HG03520 (cell line): ENCODE measurements around the gene ODF2L.
"Not testable (repeated sequence)": the region's sequence is repeated elsewhere in the genome, so short reads cannot be mapped to it uniquely, and the experiment has no call there.

ENCODE experiments used
- ATAC-seq: cut with Tn5 transposase; IDR thresholded peaks from one replicate; pipeline ENCODE4 v1.9.1; 2021; ENCODE audit warnings: mild to moderate bottlenecking, moderate library complexity; ENCODE audit not compliant: unreplicated experiment

The ODF2L gene

GRCh38 chr1:86387916-86388627 is 8.1 kb downstream of the ODF2L start:
- no peak for ATAC-seq

- ATAC-seq: no peak
Measured at GRCh38 chr1:86382878-86383277, 13.2 kb downstream of the ODF2L start.

- no peak for ATAC-seq
Measured at GRCh38 chr1:86381223-86381622, 14.9 kb downstream of the ODF2L start.

- peak; percentile 67 for ATAC-seq
Measured at GRCh38 chr1:86380257-86380861, 15.8 kb downstream of the ODF2L start.

- no peak for ATAC-seq
Measured at GRCh38 chr1:86378813-86379212, 17.3 kb downstream of the ODF2L start.

- ATAC-seq: no peak
Measured at GRCh38 chr1:86377341-86377740, 18.8 kb downstream of the ODF2L start.

- ATAC-seq: no peak
Measured at GRCh38 chr1:86375688-86376087, 20.4 kb downstream of the ODF2L start.

- no peak for ATAC-seq
Measured at GRCh38 chr1:86370601-86371022, 25.5 kb downstream of the ODF2L start.

GRCh38 chr1:86365896-86366295 is 30.2 kb downstream of the ODF2L start:
- ATAC-seq: no peak

GRCh38 chr1:86362807-86363206 is 33.3 kb downstream of the ODF2L start:
- ATAC-seq: no peak

- ATAC-seq: no peak
Measured at GRCh38 chr1:86357796-86358195, 38.3 kb downstream of the ODF2L start.

- ATAC-seq: no peak
Measured at GRCh38 chr1:86356247-86356646, 39.9 kb downstream of the ODF2L start.

- ATAC-seq: no peak
Measured at GRCh38 chr1:86352086-86352485, 44.0 kb downstream of the ODF2L start.

GRCh38 chr1:86350230-86350629 is 45.9 kb downstream of the ODF2L start:
- ATAC-seq: not testable (repeated sequence)

- no peak for ATAC-seq
Measured at GRCh38 chr1:86346388-86346787, 49.7 kb downstream of the ODF2L start.

- no peak for ATAC-seq
Measured at GRCh38 chr1:86345042-86345441, 51.1 kb downstream of the ODF2L start.

- no peak for ATAC-seq
Measured at GRCh38 chr1:86339906-86340305, 56.2 kb downstream of the ODF2L start.

GRCh38 chr1:86339014-86339812 is 56.9 kb downstream of the ODF2L start:
- ATAC-seq: no peak

GRCh38 chr1:86335916-86336315 is 60.2 kb downstream of the ODF2L start:
- ATAC-seq: no peak

GRCh38 chr1:86325264-86325663 is 70.9 kb downstream of the ODF2L start:
- ATAC-seq: no peak

- no peak for ATAC-seq
Measured at GRCh38 chr1:86324130-86324822, 71.8 kb downstream of the ODF2L start.
